Stimulated activated CD8-positive, alpha-beta memory T cell treated with anti-CD3 and anti-CD28 coated beads, Interleukin-12 subunit alpha, Interleukin-12 subunit beta, amount 100 ng/mL, for 24 hours (primary cell): ENCODE data around the gene TMEM213.

Experiments
- DNase-seq: peaks from one replicate; pipeline ENCODE4 v3.0.0-alpha.2; 2020; ENCODE audit errors: extremely low read depth

TMEM213 gene

GRCh38 chr7:138842111-138842510, 44.3 kb downstream of the TMEM213 start:
- no peak for DNase-seq

- DNase-seq = no peak
Observed at GRCh38 chr7:138843632-138844580, 46.1 kb downstream of the TMEM213 start.

DNA sequence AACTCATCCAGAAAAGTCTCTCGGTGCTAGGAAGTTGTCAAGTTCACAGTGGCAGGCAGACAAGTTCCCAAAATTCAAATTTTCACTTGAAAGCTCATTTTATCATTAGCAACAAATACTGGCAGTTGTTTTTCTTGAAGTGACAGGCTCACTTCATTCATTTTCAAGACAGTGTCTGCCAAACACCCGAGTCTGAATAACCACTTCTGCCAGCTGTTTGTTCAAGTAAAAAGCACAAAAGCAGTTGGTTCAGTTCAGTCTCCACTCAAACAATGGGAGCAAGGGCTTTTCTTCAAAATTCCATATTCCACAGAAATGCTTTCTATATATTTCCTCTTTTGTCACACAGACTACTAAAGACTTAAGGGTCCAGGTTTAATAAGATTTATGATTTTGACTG, 47.9 kb downstream of the TMEM213 start:
- DNase-seq = no peak

DNA sequence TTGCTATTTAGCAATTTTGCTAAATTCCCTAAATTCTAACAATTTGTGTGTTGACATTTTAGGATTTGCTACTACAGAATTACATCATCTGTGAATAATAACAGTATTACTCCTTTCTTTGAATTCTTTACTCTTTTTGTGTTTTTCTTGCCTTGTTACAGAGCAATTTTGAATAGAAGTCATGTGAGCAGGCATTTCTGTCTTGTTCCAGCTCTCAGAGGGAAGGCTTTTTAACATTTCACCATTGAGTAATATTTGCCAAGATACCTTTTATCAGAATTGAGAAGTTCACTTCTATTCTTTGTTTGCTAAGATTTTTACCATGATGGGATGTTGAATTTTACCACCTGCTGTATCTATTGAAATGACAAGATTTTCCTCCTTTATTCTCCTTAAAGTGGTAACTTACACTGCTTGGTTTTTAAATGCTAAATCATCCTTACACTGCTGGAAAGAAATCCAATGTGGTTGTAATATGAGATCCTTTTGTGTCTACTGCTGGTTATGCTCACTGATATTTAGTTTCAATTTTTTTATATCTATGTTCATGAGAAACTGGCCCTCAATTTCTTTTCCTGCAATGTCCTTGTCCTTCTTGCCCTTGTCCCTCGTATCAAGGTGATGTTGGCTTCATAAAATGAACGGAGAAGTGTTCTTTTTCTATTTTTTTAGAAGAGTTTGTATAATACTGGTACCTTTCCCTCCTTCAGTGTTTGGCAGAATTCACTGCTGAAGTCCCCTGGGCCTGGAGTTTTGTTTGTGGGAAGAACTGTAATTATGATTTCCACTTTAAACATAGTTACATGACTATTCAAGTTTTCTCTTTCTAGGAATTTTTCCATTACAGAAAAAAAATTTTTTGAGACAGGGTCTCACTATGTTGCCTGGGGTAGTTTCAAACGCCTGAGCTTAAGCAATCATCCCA, 50.5 kb downstream of the TMEM213 start:
- DNase-seq = no peak

- no peak for DNase-seq
Observed at GRCh38 chr7:138849701-138850100, 51.9 kb downstream of the TMEM213 start.

- no peak for DNase-seq
Observed at GRCh38 chr7:138852469-138852868, 54.7 kb downstream of the TMEM213 start.

DNA sequence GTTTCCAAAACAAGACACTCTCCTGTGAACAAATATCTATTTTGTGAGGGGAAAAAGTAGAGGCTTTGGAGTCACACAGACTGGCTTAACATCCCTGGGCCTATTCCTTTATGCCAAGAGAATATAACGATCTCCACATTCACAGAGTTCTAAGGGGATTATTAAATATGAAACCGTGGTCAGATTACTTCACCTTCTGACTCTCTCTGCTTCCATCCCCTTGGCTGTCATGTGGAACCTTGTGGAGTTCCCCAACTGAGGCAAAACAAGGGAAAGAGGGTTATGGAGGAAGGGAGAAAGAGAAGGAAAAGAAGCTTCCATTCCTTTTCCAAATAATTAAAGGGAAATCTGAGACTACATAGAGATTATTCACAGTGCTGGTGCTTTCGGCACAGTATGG, 55.7 kb downstream of the TMEM213 start:
- no peak for DNase-seq

DNA sequence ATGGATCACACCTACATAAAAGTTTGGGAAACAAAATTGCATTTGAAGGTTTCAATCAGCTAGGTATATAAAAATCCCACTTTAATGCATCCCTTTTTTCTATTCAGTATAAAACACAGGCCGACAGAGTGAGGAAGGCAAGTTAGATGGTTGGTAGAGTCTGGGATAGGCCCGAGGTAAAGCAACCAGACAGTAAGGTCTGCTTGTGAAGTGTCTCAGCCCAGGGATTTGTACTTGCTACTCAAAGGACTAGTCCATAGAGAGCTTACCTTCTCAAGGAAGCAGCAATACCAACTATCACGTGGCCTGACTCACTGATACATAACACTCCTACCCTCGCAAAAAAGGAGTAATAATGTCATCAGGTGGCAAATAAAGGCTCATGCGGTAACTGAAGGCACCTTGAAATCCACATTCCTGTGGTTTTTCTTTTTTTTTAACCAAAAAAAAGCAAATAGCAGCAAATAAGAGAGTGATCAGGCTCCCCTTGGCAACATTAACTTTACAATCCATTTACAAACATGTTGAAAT, 56.4 kb downstream of the TMEM213 start:
- no peak for DNase-seq

GRCh38 chr7:138857728-138858127, 59.9 kb downstream of the TMEM213 start:
- no peak for DNase-seq

DNA sequence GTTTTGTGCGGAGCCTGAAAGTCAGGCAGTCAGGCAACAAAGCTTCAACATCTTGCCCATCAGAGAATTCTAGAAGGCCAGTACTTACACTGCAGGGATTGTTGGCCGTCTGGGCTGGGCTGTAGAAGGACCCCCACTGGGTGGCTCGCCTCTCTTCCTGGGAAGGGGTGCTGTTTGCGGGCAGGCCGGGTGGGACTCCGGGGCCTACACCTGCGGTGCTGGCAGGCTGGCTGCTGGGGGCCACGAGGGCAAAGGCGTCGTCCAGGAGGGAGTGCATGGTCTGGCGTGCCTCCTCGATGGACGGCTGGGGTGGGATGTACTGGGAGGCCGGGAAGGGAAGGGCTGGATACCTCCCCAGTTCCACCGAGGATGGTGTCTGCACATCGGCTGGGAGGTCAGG, 63.3 kb downstream of the TMEM213 start:
- DNase-seq = no peak

GRCh38 chr7:138863931-138864330, 66.1 kb downstream of the TMEM213 start:
- DNase-seq = no peak

DNA sequence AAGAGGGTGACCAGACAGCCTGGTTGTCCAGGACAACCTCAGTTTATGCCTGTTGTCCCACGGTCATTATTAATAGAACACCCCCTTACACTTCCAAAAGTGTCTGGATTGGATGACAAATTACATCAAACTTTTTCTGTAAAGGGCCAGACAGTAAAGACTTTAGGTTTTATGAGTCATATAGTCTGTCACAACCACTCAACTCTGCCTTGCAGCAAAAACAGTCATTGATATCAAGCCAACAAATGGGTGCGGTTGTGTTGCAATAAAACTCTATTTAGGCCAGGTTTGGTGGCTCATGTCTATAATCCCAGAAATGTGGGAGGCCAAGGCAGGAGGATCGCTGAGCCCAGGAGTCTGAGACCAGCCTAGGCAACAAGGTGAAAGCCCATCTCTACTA, 66.9 kb downstream of the TMEM213 start:
- no peak for DNase-seq

GRCh38 chr7:138865843-138866242, 68.0 kb downstream of the TMEM213 start:
- no peak for DNase-seq

GRCh38 chr7:138866353-138866752, 68.6 kb downstream of the TMEM213 start:
- no peak for DNase-seq

DNA sequence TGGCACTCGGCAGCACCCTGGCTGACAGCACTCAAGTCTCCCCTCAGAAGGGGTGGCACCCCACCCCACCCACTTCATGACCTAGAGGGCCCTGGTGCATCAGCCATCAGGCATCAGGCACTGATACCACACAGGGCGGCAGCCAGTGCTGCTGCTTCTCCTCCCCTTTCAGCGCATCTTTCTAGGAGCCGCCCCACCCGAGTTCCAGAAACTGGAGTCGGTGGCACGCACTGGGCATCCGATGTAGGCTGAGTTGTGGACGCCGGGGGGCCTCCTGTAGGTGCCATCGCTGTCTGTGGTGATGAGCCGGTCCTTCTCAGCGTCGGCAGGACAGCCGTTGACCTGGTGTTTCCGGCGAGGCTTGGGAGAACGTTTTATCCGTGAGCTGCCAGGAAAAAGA, 70.0 kb downstream of the TMEM213 start:
- no peak for DNase-seq

GRCh38 chr7:138868711-138869110, 70.9 kb downstream of the TMEM213 start:
- no peak for DNase-seq

GRCh38 chr7:138869353-138869752, 71.6 kb downstream of the TMEM213 start:
- no peak for DNase-seq

- DNase-seq = no peak
Observed at GRCh38 chr7:138871065-138871813, 73.4 kb downstream of the TMEM213 start.

DNA sequence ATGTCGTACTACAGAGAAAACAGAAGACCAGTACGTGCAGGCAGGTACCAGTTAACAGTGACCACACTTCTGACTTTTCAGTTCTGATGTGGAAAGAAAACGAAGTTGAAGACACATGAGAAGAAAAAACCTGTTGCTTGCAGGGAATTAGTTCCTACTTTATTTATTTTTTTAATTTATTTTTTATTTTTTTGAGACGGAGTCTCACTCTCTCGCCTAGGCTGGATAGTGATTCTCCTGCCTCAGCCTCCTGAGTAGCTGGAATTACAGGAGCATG, 74.0 kb downstream of the TMEM213 start:
- no peak for DNase-seq

GRCh38 chr7:138872576-138872975, 74.8 kb downstream of the TMEM213 start:
- DNase-seq = no peak

GRCh38 chr7:138873220-138873892, 75.6 kb downstream of the TMEM213 start:
- DNase-seq = no peak
